ENCODE results near the gene ZNF625. TPM values are rescaled to one million over a fixed set of nuclear protein-coding genes. Genes with fewer than 3 reads are reported as not detected.
"Not testable (repeated sequence)": the region's sequence is repeated elsewhere in the genome, so short reads cannot be mapped to it uniquely, and the experiment has no call there.

Gene ZNF625
- total and polyA plus RNA-seq, 7 donors, result 1.7 to 8.0 (median 5.5) TPM; not detected in 1

DNA sequence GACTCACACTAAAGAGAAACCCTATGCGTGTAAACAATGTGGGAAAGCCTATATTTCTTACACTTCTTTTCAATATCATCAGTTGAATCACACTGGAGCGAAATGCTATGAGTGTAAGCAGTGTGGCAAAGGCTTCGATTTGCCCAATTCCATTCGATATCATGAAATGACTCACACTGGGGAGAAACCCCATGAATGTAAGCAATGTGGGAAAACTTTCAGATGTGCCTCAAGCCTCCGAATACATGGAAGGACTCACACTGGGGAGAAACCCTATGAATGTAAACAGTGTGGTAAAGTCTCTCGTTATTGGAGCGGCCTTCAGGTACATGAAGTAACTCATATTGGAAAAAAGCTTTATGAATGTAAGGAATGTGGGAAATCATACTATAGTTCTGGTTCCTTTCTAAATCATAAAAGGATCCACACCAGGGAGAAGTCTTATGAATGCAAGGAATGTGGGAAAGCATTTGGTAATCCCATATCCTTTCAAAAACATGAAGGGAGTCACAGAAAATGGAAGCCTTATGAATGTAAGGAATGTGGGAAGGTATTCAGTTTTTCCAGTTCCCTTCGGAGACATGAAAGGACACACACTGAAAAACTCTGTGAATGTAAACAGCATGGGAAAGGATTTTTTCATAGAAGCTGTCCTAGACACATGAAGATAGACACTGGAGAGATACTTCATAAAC, 44.4 kb downstream of the ZNF625 start:
- no peaks in the 10 kb centered on the region for H3K4me1 ChIP-seq
- no peak for DNase-seq
- intact Hi-C loops (cut with DNase I), result no loop called here
- H3K27me3 ChIP-seq, result no peaks in the 10 kb centered on the region
- TF ChIP-seq EP300 (IDR thresholded peaks at IDR 0.05) (no peak), POLR2A (IDR thresholded peaks at IDR 0.05) (no peak), POLR2AphosphoS5 (IDR thresholded peaks at IDR 0.05) (no peak)
- TF ChIP-seq, protein P1, sequence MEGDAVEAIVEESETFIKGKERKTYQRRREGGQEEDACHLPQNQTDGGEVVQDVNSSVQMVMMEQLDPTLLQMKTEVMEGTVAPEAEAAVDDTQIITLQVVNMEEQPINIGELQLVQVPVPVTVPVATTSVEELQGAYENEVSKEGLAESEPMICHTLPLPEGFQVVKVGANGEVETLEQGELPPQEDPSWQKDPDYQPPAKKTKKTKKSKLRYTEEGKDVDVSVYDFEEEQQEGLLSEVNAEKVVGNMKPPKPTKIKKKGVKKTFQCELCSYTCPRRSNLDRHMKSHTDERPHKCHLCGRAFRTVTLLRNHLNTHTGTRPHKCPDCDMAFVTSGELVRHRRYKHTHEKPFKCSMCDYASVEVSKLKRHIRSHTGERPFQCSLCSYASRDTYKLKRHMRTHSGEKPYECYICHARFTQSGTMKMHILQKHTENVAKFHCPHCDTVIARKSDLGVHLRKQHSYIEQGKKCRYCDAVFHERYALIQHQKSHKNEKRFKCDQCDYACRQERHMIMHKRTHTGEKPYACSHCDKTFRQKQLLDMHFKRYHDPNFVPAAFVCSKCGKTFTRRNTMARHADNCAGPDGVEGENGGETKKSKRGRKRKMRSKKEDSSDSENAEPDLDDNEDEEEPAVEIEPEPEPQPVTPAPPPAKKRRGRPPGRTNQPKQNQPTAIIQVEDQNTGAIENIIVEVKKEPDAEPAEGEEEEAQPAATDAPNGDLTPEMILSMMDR (IDR thresholded peaks at IDR 0.05), result no peak
- no peak overlapping the region for H3K27ac ChIP-seq
- H3K36me3 ChIP-seq, result peaks cover 9 to 23% (median 15%) of the 10 kb centered on the region in 4 donors
- peaks cover 0 to 15% (median under 1%) of the 10 kb centered on the region in 4 donors for H3K9me3 ChIP-seq
- H3K4me3 ChIP-seq, result no peak overlapping the region
- 95 to 96% methylated on average over 8 of the region's 8 CpGs for WGBS, 2 donors

DNA sequence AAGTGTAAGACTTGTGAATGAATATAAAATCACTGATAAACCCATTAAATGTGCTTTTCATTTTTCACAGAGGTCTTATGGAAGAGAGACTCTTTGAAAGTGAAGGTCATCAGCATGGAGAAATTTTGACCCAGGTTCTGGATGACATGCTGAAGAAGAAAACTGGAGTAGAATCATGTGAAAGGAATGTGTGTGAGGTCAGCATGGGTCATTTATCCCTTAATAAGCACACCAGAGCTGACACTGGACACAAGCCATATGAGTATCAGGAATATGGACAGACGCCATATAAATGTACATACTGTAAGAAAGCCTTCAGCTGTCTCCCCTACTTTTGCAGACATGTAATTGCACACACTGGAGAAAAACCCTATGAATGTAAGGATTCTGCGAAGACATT, 45.4 kb downstream of the ZNF625 start:
- no peaks in the 10 kb centered on the region for H3K4me1 ChIP-seq
- DNase-seq, result no peak
- H3K36me3 ChIP-seq, result peaks cover 9 to 23% (median 15%) of the 10 kb centered on the region in 4 donors
- intact Hi-C loops (cut with DNase I), result no loop called here
- H3K27ac ChIP-seq, result no peak overlapping the region
- H3K27me3 ChIP-seq, result no peaks in the 10 kb centered on the region
- H3K9me3 ChIP-seq, result peaks cover 0 to 15% (median under 1%) of the 10 kb centered on the region in 4 donors
- 50% methylated on average over 2 of the region's 2 CpGs for WGBS, 2 donors
- TF ChIP-seq, protein P1 (IDR thresholded peaks at IDR 0.05), result no peak
- no peak for TF ChIP-seq POLR2AphosphoS5 (IDR thresholded peaks at IDR 0.05)
- TF ChIP-seq EP300 (IDR thresholded peaks at IDR 0.05), result no peak
- no peak for TF ChIP-seq POLR2A (IDR thresholded peaks at IDR 0.05)
- H3K4me3 ChIP-seq, result no peak overlapping the region

DNA sequence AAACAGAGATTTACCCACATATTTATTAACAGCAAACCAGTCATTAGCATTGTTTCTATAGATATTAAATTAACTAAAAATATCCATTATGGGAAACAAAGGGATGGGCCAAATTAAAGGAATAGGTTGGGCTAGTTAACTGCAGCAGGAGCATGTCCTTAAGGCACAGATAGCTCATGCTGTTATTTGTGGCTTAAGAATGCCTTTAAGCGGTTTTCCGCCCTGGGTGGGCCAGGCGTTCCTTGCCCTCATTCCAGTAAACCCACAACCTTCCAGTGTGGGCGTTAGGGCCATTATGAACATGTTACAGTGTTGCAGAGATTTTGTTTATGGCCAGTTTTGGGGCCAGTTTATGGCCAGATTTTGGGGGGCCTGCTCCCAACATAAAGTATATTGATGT, 52.6 kb downstream of the ZNF625 start:
- H3K27ac ChIP-seq; intact Hi-C loops (cut with DNase I); H3K4me3 ChIP-seq; H3K36me3 ChIP-seq; H3K9me3 ChIP-seq; H3K27me3 ChIP-seq; DNase-seq; H3K4me1 ChIP-seq: not testable (repeated sequence)
- 92 to 98% methylated on average over 4 of the region's 4 CpGs for WGBS, 2 donors

DNA sequence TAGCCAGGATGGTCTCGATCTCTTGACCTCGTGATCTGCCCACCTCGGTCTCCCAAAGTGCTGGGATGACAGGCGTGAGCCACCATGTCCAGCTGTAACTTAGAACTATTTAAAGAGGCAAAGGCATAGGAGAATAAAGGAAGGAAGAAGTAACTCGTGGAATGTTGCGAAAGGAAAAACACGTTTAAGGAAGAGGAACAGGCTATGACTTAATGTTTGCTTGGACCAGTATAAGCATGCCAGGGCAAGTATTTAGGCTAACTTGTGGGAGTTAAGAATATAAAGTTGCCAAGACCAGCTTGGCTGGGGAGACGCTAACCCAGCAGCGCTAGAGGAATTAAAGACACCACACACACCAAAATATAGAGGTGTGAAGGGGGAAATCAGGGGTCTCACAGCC, 58.5 kb downstream of the ZNF625 start:
- no peaks in the 10 kb centered on the region for H3K9me3 ChIP-seq
- H3K36me3 ChIP-seq, result peaks cover 0 to 5% (median 2%) of the 10 kb centered on the region in 4 donors
- no peak for DNase-seq
- H3K4me3 ChIP-seq, result no peak overlapping the region
- H3K4me1 ChIP-seq, result peaks cover 0 to 7% (median 3%) of the 10 kb centered on the region in 4 donors
- TF ChIP-seq POLR2A (IDR thresholded peaks at IDR 0.05), result no peak
- TF ChIP-seq POLR2AphosphoS5 (IDR thresholded peaks at IDR 0.05), result no peak
- TF ChIP-seq, protein P1 (IDR thresholded peaks at IDR 0.05), result no peak
- TF ChIP-seq EP300 (IDR thresholded peaks at IDR 0.05), result no peak
- no peaks in the 10 kb centered on the region for H3K27me3 ChIP-seq
- intact Hi-C loops (cut with DNase I), result no loop called here
- H3K27ac ChIP-seq, result no peak overlapping the region
- WGBS, 2 donors, result 93 to 95% methylated on average over 9 of the region's 9 CpGs

DNA sequence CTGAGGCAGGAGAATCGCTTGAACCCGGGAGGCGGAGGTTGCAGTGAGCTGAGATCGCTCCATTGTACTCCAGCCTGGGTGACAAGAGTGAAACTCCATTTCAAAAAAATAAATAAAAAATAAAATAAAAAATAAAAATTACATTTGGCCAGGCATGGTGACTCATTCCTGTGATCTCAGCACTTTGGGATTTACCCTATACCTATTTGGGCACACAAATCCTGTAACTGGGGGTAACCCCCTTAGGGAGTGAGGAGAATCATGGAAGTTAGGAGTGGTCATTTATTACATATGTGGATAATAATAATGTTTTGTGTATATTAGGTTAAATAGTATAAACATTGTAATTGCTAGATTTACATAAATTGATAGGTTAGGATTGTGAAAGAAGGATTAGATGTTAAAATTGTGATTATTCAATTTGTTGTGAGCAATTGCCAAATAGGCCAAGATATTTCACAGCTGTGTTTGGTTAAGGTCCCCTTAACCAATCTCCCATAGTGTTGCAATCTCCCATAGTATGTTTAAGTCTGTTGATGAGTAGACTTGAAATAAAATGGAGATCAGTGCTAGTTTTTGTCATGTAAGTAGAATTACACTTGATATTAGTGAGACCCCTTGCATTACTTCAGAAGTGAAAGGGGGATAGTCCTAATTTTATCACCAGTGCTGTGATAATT, 61.3 kb downstream of the ZNF625 start:
- Histone ChIP-seq H3K4me1 (peaks cover 0 to 12% (median 8%) of the 10 kb centered on the region in 4 donors), H3K9me3 (no peaks in the 10 kb centered on the region), H3K27me3 (no peaks in the 10 kb centered on the region), H3K27ac (no peak overlapping the region), H3K36me3 (peaks cover 0 to 5% (median 2%) of the 10 kb centered on the region in 4 donors), H3K4me3 (no peak overlapping the region)
- no peak for DNase-seq
- intact Hi-C loops (cut with DNase I), result no loop called here
- 97 to 98% methylated on average over 4 of the region's 4 CpGs for WGBS, 2 donors
- TF ChIP-seq POLR2A (IDR thresholded peaks at IDR 0.05) (no peak), EP300 (IDR thresholded peaks at IDR 0.05) (no peak)

Small RNA genes lying within 50 kb of the gene (small RNA-seq; reads per million reads assigned to genes)
- 0 reads per million in 3 donors for gene RNA5SP467

Other genes with a start within 250 kb of the ZNF625 start
- 10 to 100 TPM; 13.7 to 19.7 (median 15.0) TPM for gene ZNF700, start 231.6 kb downstream of the ZNF625 start, total RNA-seq
- gene ZNF700, start 231.6 kb downstream of the ZNF625 start, polyA plus RNA-seq, result 10 to 100 TPM in 1 of 3 donors, 1 to 10 TPM in 2; 4.8 to 12.7 (median 5.8) TPM
- 10 to 100 TPM in 1 of 4 donors, 1 to 10 TPM in 3; 2.3 to 11.9 (median 3.3) TPM for gene ZNF763, start 191.7 kb downstream of the ZNF625 start, total RNA-seq
- 1 to 10 TPM; 3.3 to 4.2 (median 3.9) TPM for gene ZNF763, start 191.7 kb downstream of the ZNF625 start, polyA plus RNA-seq
- gene ZNF433, start 121.1 kb downstream of the ZNF625 start, total RNA-seq, result 10 to 100 TPM in 1 of 4 donors, 1 to 10 TPM in 3; 2.5 to 16.9 (median 4.4) TPM
- gene ZNF433, start 121.1 kb downstream of the ZNF625 start, polyA plus RNA-seq, result 1 to 10 TPM; 1.2 to 3.2 (median 2.1) TPM
- gene ZNF878, start 103.8 kb downstream of the ZNF625 start, total RNA-seq, result under 1 TPM in 2 of 4 donors, not detected in 2; 0.49 to 0.54 TPM
- gene ZNF878, start 103.8 kb downstream of the ZNF625 start, polyA plus RNA-seq, result under 1 TPM in 1 of 3 donors, not detected in 2; 0.13 TPM
- gene ZNF844, start 92.0 kb downstream of the ZNF625 start, total RNA-seq, result 10 to 100 TPM in 3 of 4 donors, 1 to 10 TPM in 1; 6.8 to 13.2 (median 11.8) TPM
- gene ZNF844, start 92.0 kb downstream of the ZNF625 start, polyA plus RNA-seq, result 1 to 10 TPM; 2.4 to 4.8 (median 2.5) TPM
- gene ZNF20, start 16.4 kb downstream of the ZNF625 start, total RNA-seq, result 1 to 10 TPM; 2.2 to 8.0 (median 2.6) TPM
- 1 to 10 TPM; 3.2 to 9.9 (median 9.6) TPM for gene ZNF20, start 16.4 kb downstream of the ZNF625 start, polyA plus RNA-seq
- gene ZNF136, start 6.4 kb upstream of the ZNF625 start, total RNA-seq, result 10 to 100 TPM in 2 of 4 donors, 1 to 10 TPM in 2; 9.2 to 15.5 (median 10.1) TPM
- gene ZNF136, start 6.4 kb upstream of the ZNF625 start, polyA plus RNA-seq, result 1 to 10 TPM; 1.6 to 4.7 (median 3.6) TPM
- gene ZNF44, start 138.1 kb upstream of the ZNF625 start, total RNA-seq, result 10 to 100 TPM in 2 of 4 donors, 1 to 10 TPM in 2; 6.4 to 16.3 (median 11.2) TPM
- gene ZNF44, start 138.1 kb upstream of the ZNF625 start, polyA plus RNA-seq, result 10 to 100 TPM in 1 of 3 donors, 1 to 10 TPM in 2; 7.2 to 12.3 (median 7.9) TPM
- gene ZNF563, start 176.9 kb upstream of the ZNF625 start, total RNA-seq, result 1 to 10 TPM; 2.5 to 6.6 (median 4.3) TPM
- gene ZNF563, start 176.9 kb upstream of the ZNF625 start, polyA plus RNA-seq, result 1 to 10 TPM; 1.8 to 2.5 (median 2.1) TPM
- gene ZNF442, start 208.9 kb upstream of the ZNF625 start, total RNA-seq, result 1 to 10 TPM in 3 of 4 donors, under 1 TPM in 1; 0.55 to 3.2 (median 2.9) TPM
- gene ZNF442, start 208.9 kb upstream of the ZNF625 start, polyA plus RNA-seq, result 1 to 10 TPM in 1 of 3 donors, under 1 TPM in 2; under 0.01 to 1.2 (median 0.60) TPM
- gene ZNF799, start 244.5 kb upstream of the ZNF625 start, total RNA-seq, result 1 to 10 TPM; 4.6 to 7.4 (median 5.8) TPM
- gene ZNF799, start 244.5 kb upstream of the ZNF625 start, polyA plus RNA-seq, result 1 to 10 TPM; 3.0 to 3.9 (median 3.4) TPM